Stimulated activated CD8-positive, alpha-beta memory T cell treated with anti-CD3 and anti-CD28 coated beads, Interleukin-4, amount 100 ng/mL, for 4 hours (primary cell): ENCODE results near the gene CSF1.
"Not testable (repeated sequence)": the region's sequence is repeated elsewhere in the genome, so short reads cannot be mapped to it uniquely, and the experiment has no call there.

Experiments used
- DNase-seq, 2 donors: peaks; one replicate each; pipeline ENCODE4 v3.0.0-alpha.2; 2020; ENCODE audit warnings: low read depth in 2 of 2, low spot score in 1 of 2

CSF1 gene

DNA sequence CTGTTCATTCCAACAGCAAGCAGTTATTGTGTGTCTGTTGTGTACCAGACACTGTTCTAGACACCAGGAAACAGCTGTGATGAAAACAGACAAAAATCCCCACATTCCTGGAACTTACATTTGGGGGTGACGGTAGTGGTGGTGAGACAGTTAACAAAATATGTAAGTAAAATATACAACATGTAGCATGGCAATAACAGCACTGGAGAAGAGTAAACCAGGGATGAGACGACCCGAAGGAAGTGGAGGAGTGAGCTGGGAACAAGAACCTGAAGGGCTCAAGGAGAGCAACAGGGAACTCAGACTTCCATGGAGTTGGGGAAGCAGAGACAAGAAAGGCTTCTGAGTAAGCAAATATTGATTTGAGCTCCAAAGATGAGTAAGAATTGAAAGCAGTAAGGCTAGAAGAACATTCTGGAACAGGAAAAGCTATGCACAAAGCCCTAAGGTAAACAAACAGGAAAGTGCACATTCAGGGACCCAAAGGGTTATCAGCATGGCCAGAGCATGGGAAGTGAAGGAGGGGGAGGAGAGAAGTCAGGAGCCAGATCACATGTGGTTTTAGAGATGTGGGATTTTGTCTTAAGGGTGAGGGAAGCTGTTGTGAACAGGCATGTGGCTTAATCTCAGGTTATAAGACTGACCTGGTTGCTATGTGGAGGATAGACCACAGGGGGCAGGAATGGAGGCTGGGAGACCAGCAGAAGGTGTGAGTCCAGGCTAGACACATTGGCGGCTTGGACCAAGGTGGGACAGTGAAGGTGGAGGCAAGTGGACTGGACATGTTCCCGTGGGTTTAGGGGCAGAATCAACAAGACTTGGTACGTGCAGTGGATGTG, 7.3 kb downstream of the CSF1 start:
- DNase-seq, result no peak

DNA sequence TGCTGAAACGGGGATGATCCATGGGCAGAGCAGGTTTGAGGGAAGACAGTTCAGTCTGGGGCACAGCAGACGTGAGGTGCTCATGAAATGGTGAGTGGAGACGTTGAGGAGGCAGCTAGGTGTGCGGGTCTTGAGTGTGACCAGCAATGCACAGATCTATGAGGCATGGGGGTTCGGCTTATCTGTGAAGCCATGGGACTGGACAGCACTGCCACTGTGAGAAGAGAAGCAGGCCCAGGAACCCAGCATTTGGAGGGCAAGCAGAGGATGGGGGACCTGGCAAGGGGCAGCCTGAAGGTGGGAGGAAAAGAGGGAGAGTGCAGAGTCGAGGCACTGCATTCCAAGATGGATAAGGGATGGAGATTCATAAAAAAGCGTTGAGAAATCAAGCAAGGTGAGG, 8.0 kb downstream of the CSF1 start:
- DNase-seq, result no peak

DNA sequence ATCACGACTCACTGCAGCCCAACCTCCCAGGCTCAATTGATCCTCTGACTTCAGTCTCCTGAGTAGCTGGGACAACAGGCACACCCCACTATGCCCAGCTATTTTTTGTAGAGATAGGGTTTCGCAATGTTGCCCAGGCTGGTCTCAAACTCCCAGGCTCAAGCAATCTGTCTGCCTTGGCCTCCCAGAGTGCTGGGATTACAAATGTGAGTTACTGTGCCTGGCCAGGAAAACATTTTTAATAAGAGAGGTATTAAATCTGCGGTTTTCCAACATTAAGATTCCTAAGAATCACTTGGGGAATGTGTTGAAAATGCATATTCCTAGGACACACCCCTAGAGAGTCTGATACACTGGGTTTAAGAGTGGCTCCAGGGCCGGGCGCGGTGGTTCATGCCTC, 8.7 kb downstream of the CSF1 start:
- no peak for DNase-seq

DNA sequence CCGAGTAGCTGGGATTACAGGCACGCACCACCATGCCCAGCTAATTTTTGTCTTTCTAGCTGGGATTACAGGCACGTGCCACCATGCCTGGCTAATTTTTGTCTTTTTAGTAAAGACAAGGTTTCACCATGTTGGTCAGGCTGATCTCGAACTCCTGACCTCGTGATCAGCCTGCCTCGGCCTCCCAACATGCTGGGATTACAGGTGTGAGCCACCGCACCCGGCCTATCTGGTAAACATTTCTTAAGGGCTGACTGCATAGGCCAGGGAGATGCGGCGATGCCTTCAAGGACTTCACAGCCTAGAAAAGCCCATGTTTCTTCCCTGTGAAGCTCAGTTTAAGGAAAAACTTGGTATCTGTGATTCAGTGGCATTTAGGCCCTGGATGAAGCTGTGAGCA, 9.7 kb downstream of the CSF1 start:
- not testable (repeated sequence) for DNase-seq

DNA sequence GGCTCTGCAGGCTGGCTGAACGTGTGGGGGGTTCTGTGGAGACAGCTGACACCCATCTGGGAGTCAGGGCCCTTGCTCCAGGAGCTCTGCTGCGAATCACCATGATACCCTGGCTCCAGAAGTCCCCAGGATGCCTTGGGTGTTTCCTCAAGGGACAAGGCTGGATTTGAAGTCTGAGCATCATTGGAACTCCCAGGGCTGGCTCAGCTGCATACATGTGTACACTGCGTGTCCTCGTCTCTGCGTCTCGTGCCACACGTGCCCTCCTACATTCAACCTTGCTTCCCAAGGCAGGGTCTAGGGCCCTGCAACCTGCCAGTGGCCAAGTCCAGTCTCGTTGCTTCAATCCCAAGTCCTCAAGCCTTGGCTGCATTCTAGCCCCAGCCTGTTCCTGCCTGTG, 11.7 kb downstream of the CSF1 start:
- no peak for DNase-seq

DNA sequence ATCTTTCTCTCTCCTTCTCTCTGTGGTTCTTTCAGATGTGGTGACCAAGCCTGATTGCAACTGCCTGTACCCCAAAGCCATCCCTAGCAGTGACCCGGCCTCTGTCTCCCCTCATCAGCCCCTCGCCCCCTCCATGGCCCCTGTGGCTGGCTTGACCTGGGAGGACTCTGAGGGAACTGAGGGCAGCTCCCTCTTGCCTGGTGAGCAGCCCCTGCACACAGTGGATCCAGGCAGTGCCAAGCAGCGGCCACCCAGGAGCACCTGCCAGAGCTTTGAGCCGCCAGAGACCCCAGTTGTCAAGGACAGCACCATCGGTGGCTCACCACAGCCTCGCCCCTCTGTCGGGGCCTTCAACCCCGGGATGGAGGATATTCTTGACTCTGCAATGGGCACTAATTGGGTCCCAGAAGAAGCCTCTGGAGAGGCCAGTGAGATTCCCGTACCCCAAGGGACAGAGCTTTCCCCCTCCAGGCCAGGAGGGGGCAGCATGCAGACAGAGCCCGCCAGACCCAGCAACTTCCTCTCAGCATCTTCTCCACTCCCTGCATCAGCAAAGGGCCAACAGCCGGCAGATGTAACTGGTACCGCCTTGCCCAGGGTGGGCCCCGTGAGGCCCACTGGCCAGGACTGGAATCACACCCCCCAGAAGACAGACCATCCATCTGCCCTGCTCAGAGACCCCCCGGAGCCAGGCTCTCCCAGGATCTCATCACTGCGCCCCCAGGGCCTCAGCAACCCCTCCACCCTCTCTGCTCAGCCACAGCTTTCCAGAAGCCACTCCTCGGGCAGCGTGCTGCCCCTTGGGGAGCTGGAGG, 12.7 kb downstream of the CSF1 start:
- DNase-seq, result no peak

DNA sequence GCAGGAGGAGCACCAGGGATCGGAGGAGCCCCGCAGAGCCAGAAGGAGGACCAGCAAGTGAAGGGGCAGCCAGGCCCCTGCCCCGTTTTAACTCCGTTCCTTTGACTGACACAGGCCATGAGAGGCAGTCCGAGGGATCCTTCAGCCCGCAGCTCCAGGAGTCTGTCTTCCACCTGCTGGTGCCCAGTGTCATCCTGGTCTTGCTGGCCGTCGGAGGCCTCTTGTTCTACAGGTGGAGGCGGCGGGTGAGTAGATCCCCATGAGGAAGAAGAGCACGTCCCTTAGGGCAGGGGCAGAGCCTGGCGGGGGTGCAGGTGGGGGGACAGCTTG, 13.3 kb downstream of the CSF1 start:
- no peak for DNase-seq

DNA sequence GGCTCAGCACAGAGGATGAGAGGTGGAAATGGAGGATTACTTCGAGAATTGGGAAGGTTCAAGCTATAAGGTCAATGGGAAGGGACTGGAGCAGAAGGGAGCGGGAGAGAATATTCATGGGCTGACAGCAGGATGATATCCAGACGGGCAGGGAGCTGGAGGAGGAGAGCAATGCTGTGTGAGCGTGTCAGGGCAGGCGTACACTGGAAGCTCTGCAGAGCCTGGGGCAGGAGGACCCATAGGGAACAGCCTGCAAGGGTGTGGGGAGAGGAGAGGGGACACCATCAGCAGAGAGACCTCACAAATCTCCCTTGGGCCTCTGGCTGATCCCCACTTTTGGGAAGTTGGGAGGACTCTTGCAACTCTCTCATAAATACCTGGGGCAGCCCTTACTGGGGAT, 13.7 kb downstream of the CSF1 start:
- DNase-seq, result no peak

DNA sequence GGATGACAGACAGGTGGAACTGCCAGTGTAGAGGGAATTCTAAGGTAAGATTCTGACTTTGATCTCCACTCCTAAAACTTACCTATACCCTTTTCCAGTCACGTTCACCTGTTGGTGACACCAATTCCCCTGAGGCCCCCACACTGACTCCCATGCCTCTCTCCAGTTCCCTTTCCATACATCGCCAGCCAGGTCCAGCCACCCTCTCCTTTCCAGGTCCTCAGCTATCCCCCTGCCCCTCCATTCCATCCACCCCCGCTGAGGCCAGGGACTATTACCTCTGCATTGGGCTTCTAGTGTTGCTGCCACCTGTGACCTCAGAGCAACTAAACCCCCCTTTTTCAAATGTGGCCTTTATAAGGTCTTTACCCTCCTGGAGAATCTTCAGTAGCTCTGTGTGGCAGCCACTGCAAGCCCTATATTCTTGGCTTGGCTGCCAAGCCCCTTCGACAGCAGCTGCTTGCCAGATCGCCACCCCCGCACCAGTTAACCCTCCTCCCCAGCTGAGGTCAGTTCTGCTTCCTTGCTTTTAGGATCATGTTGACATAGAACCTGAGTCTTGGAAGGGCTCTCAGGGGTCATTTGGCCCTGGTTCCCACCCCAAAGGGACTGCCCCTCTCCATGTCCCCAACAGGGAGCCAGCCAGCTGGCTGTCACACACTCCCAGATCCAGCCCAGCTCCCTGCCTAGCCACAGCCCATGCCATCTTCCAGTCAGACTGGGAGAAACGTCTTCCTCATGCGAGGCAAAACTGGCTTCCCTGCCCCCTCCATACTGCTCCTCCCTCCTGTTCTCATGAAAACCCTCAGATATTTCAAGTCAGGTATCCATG, 14.7 kb downstream of the CSF1 start:
- no peak for DNase-seq

DNA sequence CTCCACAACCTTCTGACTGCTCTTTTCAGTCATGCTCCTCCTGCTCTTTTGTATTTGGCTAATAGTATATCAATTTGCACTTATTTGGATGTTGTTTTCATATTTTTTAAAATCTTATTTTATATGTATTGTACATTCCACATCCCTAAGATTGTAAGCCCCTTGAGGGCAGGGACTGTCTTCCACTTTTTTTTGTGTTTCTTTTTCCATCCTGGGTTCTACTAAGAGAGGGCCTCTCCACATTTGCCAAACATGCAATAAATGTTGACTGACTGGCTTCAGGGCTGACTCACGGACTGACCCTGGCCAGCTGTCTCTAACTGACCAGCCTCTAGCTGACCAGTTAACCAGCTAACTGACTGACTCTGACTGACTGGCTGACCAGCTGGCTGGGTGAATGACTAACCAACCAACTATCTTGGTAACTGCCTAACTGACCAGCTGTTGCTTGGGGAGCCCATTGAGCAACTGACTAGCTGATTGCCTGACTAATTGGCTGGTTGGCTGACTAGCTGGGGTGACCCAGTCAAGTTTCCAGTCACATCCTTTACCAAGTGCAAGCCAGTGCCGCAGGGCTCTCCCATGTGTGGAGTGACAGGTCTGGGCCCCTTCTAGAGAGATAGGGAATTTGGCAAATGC, 16.1 kb downstream of the CSF1 start:
- no peak for DNase-seq

DNA sequence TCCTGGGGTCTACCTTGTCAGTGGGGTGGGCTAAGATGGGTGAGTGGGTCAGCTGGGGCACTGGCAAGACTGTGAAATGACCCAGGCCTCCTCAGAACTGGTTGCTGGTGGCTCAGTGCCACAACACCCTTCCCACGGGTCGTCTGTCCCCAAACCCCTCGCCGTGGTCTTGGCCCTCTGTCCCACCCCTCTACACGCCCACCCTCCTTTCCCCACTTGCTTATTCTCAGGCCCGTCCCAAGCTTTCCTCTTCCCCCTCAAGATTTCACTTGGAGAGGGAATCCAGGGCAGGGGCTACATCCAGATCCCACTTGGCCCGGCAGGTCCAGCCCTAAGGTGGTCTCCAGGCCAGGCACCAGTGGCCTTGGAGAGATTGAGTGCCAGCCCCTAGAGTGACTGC, 16.7 kb downstream of the CSF1 start:
- DNase-seq, result no peak

DNA sequence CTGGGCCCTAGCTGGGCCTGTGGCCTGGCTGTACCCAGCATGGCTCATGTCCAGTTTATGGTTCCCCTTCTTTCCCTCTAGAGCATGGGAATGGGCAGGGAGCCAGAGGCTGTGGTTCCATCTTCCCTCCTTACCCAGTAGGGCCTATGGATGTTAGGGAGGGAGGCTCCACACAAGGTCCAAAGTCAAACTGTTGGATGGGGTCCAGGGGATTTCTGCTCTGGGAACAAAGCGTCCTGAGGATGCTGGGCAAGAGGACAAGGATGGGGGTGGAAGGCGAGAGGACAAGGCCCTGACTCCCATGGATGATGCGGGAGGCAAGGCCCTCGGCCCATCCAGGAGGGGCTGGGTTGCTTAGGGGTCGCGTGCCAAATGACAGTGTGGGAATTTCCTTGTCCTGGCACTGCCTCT, 17.3 kb downstream of the CSF1 start:
- no peak for DNase-seq

DNA sequence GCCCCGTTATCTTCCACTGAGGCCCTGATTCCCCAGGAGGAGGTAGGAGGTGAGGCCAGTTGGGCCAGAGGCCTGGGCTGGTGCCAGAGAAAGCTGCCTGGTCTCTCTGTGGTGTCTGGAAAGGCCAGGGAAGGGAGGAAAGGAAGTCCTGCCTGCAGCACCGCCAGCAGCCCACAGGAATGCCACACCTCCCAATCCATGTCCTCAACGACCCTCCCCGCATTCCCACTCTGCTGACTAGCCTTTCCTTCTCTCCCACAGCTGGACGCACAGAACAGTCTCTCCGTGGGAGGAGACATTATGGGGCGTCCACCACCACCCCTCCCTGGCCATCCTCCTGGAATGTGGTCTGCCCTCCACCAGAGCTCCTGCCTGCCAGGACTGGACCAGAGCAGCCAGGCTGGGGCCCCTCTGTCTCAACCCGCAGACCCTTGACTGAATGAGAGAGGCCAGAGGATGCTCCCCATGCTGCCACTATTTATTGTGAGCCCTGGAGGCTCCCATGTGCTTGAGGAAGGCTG, 18.0 kb downstream of the CSF1 start:
- no peak for DNase-seq

DNA sequence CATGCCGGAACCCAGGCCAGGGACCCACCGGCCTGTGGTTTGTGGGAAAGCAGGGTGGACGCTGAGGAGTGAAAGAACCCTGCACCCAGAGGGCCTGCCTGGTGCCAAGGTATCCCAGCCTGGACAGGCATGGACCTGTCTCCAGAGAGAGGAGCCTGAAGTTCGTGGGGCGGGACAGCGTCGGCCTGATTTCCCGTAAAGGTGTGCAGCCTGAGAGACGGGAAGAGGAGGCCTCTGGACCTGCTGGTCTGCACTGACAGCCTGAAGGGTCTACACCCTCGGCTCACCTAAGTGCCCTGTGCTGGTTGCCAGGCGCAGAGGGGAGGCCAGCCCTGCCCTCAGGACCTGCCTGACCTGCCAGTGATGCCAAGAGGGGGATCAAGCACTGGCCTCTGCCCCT, 18.5 kb downstream of the CSF1 start:
- DNase-seq, result no peak

DNA sequence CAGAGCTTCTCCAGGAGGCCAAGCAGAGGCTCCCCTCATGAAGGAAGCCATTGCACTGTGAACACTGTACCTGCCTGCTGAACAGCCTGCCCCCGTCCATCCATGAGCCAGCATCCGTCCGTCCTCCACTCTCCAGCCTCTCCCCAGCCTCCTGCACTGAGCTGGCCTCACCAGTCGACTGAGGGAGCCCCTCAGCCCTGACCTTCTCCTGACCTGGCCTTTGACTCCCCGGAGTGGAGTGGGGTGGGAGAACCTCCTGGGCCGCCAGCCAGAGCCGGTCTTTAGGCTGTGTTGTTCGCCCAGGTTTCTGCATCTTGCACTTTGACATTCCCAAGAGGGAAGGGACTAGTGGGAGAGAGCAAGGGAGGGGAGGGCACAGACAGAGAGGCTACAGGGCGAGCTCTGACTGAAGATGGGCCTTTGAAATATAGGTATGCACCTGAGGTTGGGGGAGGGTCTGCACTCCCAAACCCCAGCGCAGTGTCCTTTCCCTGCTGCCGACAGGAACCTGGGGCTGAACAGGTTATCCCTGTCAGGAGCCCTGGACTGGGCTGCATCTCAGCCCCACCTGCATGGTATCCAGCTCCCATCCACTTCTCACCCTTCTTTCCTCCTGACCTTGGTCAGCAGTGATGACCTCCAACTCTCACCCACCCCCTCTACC, 19.1 kb downstream of the CSF1 start:
- no peak for DNase-seq

DNA sequence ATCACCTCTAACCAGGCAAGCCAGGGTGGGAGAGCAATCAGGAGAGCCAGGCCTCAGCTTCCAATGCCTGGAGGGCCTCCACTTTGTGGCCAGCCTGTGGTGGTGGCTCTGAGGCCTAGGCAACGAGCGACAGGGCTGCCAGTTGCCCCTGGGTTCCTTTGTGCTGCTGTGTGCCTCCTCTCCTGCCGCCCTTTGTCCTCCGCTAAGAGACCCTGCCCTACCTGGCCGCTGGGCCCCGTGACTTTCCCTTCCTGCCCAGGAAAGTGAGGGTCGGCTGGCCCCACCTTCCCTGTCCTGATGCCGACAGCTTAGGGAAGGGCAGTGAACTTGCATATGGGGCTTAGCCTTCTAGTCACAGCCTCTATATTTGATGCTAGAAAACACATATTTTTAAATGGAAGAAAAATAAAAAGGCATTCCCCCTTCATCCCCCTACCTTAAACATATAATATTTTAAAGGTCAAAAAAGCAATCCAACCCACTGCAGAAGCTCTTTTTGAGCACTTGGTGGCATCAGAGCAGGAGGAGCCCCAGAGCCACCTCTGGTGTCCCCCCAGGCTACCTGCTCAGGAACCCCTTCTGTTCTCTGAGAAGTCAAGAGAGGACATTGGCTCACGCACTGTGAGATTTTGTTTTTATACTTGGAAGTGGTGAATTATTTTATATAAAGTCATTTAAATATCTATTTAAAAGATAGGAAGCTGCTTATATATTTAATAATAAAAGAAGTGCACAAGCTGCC, 19.8 kb downstream of the CSF1 start:
- no peak for DNase-seq

DNA sequence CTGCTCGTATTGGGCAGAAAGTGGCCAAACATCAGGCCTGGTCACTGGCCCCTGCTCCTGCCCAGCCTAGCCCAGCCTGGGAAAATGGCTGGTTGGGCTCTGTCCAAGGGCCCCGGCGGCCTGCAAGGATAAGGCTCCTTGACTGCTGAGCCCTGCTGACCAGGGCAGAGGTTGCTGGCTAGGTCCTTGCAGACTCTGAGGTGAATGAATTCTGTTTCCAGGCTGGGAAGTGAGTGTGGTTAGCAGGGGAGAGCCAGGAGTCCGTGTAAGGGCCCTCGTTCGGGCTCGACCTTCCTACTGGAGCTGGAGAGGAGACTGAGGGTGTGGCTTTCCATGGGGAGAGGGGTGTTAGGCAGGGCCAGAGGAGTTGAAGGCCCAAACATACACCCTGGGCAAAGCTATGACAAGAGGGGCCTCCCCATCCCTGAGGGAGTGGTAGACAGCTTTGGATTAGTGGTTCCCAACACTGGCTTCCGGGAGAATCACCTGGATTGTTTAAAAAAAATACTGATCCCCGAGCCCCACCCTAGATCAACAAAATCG, 20.6 kb downstream of the CSF1 start:
- DNase-seq, result no peak

DNA sequence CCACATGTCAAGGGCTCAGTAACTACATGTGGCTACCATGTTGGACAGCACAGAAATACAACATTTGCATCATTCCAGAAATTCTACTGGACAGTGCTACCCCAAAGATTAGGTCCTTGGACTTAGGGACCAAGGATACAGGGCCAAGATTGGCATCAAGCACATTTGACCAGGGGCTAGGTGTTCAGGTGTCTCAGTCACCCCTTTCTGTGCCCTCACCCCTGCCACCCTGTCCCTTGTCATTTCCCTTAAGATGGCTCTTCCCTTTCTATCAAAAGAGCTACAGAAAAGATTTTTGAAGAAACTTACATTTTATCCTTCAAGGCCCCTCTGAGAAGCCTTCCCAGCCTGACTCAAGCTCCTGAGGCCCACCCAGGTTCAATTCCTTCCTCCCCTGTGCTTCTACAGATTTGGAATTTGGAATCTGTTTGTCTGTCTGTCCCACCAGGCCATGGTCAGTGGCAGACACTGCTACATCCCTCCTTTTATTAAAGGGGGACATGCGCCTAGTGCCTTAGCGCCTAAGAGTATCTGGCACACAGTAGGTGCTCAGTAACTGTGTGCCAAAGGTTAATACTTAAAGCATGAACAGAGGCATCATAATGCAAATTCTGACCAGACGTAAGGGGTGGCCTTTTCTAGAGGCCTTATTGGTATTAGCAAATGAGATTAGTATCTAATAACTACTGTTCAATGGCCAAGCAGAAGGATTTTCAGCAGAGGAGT, 21.4 kb downstream of the CSF1 start:
- DNase-seq, result no peak

DNA sequence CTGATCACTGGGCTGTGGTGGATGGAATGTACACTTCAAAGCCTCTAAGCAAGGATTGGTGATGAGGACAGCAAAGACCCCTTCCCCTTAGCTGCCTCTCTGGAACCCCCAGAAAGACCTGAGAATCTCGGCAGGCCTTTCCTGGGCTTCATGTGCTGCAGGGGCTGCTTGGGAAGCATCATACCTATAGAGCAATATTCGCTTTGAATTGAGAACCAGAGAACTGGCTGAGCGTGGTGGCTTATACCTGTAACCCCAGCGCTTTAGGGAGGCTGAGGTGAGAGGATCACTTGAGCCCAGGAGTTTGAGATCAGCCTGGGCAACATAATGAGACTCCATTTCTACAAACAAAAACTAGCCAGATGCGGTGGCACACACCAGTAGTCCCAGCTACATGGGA, 22.0 kb downstream of the CSF1 start:
- no peak for DNase-seq
